ENCODE results near the gene CPXM1.
A peak's percentile ranks its signal among the peaks of the same experiment; 100 is the strongest.
"Not testable (repeated sequence)": the region's sequence is repeated elsewhere in the genome, so short reads cannot be mapped to it uniquely, and the experiment has no call there.

The CPXM1 gene

DNA sequence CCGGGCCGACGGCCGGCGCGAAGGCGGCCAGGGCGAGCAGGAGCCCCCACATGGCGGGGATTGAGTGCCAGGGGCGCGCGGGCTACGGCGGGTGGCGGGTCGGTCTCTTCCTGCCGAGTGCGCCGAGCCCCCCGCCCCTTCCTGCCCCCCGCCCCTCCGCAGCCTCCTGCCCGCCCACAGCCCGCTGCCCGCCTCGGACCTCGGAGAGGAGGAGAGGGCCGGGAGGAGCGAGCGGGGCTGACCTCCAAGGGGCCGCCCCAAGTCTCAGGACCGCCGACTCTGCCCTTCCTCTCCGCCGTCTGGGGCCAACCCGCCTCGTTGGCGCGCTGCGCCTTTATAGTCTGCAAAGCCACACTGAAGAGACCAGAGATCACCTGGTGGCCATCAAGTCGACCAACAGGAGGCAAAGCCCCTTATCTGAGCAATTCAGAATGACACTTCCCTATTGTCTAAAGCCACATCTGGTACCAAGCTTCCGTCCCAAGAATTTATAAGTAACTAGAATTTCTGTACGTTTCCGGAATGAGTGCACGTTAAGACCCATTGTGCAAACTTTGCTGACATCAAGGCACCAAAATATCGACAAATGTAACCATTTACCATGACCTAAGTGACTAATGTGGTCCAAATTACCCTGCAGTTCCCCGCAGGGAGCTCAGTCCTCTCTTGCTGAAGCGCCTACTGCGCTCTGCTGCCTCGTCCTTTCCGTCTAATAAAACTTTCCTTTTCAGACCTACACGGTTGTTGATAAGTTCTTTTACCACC lies at the start of gene CPXM1:
Gene CPXM1 (minus strand): TSS at position 107 of the 765 bp plus-strand sequence. CDS start 55 bp downstream, at position 52.
- DNase-seq (ENCODE audit: extremely low read depth in 1 of 2, low read depth in 1 of 2): no peak

DNA sequence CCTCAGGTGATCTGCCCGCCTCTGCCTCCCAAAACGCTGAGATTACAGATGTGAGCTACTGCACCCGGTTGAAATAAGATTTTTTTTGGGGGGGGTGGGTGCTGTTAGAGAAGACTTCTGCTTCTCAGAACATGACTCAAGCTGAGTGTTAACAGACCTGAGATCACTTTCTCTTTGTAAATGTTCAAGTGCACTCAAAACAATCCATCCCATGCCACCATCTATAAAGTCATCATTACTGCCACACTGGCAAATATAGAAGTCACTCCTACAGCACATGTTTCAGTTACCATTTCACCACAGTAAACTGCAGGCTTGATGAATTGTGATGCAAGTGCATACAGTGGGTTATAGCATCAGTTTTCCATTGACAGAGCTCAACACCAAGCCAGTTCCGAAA lies 49.1 kb upstream of the CPXM1 start:
- no peak for DNase-seq (ENCODE audit: extremely low read depth in 1 of 2, low read depth in 1 of 2)

DNA sequence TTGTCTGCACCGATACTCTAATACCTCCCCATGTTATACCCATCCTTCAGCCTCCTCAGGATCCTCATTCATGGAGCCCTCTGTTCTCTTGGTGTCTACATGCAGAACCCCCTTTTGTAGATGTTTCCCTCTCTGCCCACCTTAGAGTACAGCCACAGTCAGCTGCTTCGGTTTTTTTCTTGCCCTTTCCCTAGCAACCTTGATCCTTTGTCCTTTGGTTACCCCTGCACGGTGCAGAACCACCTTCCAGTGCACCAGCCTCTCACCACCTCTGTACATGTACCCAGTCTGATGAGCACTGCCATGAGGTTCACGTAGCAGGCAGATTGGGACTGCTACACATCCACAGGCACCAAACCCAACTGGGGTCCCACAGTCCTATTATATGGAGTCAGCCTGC lies 47.4 kb upstream of the CPXM1 start:
- no peak for DNase-seq (ENCODE audit: extremely low read depth in 1 of 2, low read depth in 1 of 2)

DNA sequence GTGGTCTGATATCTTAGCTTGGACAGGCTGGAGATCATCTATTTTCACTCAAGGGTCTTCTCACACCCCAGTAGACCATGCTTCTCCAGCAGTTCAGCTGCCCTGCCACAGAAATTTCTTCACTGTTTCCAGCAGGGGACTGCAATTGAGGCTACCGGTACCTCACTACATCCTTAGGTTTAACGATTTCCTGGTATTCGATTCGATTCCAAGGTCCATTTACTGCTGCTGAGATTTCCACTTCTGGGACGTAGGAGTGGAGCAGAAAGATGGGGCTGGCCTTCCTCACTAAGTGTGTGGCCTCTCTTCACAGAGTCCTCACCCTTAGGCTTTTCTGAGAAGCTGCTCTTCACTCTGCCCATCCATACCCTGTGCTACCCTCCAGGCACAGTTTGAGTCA lies 46.3 kb upstream of the CPXM1 start:
- DNase-seq (ENCODE audit: extremely low read depth in 1 of 2, low read depth in 1 of 2): no peak

DNA sequence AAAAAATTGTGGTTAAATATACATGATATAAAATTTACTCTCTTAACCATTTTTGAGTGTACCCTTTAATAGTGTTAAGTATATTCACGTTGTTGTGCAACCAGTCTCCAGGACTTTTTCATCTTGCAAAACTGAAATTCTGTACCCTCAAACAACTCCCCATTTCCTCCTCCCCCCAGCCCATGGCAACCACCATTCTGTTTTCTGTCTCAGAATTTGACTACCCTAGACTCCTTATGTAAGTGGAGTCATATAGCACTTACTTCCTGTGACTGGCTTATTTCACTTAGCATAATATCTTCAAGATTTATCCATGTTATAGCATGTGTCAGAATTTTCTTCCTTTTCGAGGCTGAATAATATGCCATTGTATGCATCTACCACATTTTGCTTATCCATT lies 45.2 kb upstream of the CPXM1 start:
- no peak for DNase-seq (ENCODE audit: extremely low read depth in 1 of 2, low read depth in 1 of 2)

DNA sequence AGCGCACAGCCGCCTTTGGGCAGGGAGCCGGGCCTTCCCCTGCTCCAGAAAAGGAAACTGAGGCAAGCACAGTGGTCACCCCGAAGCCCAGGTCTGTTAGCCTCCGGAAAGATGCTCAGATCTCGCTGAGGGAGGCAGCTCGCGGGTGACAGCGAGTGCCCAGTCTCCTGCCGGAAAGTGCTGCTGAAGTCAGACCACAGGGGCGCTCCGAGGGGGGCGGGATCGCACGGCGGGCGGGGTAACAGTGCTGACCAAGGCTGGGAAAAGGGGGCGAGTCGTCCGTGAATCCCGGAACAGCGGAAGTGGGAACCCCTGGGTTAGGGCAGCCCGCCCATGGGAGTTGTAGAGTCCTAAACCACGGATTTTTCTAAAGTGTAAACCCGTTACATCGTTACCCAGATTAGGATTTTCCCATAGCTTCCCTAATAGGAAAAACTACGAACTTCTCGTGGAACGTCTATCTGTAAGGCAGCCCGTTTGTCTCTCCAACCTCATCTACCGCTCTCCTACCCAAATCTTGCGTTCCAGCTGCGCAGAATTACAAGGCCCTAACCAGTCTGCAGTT lies 40.6 kb upstream of the CPXM1 start:
- DNase-seq (ENCODE audit: extremely low read depth in 1 of 2, low read depth in 1 of 2): no peak

DNA sequence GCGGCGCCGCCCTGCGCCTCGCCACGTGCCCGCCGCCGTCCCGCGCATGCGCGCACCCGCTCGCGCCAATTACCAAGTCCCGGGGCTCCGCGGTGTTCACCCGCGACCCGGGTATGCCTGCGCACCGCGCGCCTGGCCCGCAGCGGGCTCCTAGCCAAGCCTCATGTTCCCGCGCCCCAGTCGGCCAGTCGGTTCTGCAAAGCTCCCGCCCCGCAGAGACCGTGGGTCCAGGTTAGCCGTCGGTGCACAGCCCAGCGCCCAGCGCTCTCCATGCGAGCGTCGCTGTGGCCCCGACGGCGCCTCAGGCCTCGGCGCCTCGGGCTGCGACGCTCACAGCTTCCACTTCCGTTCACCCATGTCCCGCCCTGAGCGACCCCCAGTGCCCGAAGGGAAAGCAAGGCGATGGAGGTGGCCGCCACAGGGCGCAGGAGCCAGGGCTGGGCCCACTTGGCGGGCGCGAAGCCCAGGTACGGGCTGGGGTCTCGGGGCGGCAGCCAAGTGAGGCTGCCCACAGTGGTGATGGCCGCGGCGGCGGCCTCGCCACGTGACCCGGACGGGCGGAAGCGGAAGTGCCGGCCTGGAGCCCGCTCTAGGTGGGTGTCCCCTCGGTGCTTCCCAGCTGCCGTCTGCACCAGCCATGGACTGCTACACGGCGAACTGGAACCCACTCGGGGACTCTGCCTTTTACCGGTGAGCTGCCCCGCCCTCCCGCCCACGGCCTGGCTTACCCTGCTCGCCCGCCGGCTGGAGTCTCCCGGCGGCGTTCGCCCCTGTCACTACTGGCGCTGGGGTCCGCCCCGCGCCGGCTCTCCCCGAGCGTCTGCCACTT lies 39.9 kb upstream of the CPXM1 start, which contains the start of the genes PCED1A and VPS16:
Gene PCED1A (minus strand): TSS at position 518 of the 829 bp plus-strand sequence. CDS start 743 bp downstream, outside the sequence.
Gene VPS16 (plus strand): TSS at position 608 of the 829 bp plus-strand sequence. CDS start 30 bp downstream, at position 638.
- DNase-seq (ENCODE audit: extremely low read depth in 1 of 2, low read depth in 1 of 2): peak; percentile 56 to 84

DNA sequence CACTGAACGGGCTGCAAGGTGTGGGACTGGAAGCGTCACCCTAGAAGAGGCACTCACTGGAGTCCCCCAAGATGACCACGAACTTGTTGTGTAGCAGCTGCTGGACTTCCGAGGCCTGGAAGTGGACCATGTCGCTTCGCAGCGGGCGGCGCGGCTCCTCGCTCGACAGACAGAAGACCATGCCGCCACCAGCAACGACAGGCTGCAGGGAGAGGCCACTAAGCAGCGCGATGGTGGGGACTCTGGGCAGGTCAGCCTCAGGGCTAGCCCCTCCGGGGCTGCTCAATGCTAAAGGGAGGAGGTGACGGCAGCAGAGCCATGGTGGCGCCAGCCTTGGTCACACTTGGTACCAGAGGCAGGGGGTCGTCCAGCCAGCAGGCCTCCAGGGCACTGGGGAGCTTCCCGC lies 39.3 kb upstream of the CPXM1 start:
- no peak for DNase-seq (ENCODE audit: extremely low read depth in 1 of 2, low read depth in 1 of 2)

DNA sequence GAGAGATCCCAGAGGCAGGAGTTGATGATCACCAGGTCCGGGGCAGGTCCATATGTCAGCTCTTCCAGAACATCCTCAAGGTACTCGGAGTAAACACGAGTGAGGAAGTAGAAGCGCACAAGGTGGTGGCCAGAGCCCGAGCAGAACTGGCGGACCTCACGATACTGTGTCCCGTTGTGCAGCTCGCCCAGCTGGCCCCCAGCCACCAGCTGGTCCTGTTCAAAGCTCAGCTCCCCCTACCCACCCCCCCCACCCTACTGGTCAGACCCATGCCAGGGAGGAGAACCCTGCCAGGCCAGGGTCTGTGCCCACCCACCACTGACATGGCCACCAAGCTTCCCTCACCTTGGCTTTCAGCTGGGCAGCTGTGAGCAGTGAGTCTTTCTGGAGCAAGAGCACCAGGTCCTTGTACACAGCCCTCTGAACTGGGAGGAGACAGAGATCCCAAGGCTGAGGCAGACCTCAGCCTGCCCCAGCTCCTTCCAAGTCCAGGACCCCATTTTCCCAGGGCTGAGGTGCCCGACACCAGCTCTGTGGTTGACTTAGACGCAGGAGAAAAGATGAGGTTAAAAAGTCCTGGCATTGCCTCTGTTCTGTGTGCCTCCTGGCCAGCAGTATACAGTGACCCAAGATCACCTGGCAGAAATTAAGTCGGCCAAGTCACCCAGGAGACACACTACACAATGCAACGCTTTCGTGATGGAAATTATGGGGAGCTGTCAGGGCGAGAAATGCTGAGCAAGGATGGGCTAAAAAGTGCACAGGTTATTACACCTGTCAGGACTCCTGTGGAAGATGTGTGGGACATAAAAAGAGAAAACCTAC lies 38.6 kb upstream of the CPXM1 start:
- no peak for DNase-seq (ENCODE audit: extremely low read depth in 1 of 2, low read depth in 1 of 2)

DNA sequence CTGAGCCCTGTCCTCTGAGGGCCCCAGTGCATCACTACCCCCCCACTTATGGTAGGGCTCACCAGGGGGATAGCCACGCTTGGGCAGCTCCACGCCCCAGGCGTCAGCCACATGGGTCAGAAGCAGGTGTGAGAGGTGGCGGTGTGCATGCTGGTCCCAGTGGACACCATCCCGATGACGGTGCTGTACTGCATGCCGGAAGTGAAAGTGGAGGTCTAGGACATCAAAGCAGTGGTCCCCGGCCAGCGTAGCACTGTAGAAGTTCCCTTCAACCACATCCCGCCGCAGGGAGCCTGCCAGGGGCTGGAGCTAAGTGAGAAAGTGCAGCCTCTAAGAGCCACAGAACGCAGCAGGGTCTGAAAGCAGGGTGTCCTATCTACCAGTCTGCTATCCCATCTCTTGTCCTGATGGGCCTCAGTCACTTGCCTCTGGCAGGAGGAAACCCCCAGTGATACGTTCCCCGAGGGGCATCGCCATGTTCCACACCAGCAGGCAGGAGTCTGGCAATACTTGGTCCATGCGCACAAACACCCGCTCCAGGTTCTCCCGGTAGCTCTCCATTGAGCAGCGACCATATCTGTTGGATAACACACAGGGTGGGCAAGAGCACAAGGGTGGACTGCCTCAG lies 37.9 kb upstream of the CPXM1 start:
- no peak for DNase-seq (ENCODE audit: extremely low read depth in 1 of 2, low read depth in 1 of 2)

DNA sequence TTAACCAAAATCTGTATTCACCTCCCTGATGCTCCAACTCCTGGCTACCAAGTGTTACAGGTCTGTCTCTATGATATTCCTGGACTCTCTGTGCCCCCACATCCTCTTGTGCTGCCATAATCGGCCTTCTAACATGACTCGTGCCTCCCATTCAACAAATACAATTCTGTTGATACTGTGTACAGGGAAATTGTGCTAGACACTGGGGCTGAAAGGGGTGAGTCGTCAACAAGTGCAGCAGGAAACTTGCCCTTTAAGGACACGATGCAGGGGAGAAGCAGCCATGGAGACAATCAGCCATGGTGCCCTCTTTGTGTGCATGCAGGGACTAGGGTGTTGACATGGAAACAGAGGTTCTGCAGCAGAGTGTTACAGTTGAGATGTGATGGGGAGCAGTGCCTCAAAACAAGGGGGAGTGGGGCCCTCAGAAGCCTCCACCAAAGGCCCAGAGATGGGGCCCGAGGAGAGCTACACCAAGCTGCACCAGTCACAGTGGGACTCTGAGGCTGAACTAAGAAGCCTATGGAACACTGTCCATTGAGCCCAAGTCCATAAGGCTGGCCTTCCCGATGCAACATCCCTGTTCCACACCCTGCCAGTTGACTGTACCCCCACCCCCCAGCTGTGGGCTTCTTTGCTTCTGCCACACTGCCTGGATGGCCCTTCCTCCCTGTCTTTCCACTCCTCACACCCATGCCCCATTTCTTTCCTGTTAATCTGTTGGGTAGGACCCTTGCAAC lies 37.0 kb upstream of the CPXM1 start:
- no peak for DNase-seq (ENCODE audit: extremely low read depth in 1 of 2, low read depth in 1 of 2)

DNA sequence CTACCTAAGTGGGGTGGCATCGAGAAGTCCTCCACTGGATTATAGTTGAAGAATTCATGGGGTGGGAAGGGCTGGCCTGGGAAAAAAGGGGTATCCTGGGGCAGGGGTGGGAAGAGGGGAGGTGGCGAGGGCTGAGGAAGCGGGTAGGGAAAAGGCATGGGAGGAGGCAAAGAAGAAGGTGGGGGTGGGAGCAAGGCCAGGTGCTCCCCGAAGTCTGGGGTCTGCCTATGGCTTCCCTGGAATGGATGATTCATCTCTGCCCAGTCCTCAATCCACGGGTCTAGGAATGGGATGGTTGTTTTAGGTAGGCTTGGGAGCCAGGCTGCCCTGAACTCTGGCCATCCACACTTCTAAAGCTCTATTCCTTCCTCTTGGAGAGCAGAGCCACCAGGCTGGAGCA lies 35.6 kb upstream of the CPXM1 start:
- DNase-seq (ENCODE audit: extremely low read depth in 1 of 2, low read depth in 1 of 2): no peak

DNA sequence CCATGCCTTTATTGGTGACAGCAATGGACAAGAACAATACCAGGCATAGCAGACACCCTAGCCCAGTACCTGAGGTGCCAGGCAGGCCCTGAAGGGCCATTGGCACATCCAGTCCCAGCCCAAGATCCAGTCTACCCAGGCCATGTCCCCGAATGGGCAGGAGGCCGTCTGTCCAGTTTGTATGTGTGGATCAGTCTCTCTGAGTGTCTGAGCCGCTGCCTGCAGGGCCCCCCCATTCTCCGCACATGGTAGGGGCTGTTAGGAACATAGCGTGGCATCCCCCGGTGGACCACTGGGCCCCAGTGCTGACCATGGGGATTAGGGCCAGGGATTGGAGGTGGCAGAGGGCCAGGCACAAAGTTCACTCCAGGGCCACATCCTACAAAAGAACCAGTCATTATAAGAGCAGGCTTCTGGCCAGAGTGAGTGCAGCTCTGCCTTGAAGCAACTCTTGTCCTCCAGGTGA lies 34.9 kb upstream of the CPXM1 start:
- DNase-seq (ENCODE audit: extremely low read depth in 1 of 2, low read depth in 1 of 2): no peak

DNA sequence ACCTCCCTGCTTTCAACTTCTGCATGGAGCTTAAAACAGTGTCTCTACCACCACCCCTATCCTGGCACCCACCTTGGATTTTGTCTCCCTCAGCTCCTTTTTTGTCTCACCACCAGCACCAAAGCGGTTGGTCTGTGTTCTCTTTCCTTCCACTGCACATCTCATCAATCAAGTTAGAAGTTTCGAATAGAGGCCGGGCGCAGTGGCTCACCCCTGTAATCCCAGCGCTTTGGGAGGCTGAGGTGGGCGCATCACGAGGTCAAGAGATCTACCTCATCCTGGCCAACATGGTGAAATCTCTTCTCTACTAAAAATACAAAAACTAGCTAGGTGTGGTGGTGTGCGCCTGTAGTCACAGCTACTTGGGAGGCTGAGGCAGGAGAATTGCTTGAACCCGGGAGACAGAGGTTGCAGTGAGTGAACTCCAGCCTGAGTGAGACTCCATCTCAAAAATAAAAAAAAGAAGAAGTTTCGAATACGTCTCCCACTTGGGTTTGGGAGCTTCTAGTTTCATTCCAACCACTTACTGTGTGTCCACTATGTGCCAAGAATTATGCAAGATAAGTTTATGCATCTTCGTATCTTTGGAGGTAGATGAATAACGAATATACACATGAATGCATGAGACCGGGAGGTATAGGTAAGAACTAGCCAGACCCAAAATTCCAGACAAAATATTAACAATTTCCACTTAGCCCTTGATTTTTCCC lies 34.1 kb upstream of the CPXM1 start:
- DNase-seq (ENCODE audit: extremely low read depth in 1 of 2, low read depth in 1 of 2): no peak

DNA sequence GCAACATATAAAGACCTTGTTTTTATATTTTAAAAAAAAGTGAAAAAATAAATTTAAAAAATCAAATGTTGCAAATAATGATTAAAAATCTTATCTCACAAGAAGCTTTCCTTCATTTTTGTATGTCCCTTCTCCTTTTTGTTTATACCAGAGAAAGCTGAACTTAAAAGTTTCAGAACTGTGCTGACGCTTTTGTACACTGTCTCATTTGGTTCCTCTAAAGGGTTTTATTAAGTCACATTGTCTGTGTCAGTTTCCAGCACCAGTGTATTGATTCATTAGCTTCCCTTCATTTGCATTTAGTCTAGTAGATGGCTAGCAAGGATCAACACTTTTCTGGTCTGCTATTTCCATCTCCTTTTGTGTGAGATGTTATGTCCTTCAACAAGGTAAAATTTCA lies 33.3 kb upstream of the CPXM1 start:
- DNase-seq (ENCODE audit: extremely low read depth in 1 of 2, low read depth in 1 of 2): no peak

DNA sequence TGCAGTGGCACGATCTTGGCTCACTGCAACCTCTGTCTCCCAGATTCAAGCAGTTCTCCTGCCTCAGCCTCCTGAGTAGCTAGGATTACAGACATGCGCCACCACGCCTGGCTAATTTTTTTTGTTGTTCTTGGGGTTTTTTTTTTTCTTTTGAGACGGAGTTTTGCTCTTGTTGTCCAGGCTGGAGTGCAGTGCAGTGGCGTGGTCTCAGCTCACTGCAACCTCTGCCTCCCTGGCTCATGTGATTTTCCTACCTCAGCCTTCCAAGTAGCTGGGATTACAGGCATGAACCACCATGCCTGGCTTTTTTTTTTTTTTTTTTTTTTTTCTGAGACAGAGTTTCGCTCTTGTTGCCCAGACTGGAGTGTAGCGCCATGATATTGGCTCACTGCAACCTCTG lies 30.8 kb upstream of the CPXM1 start:
- DNase-seq (ENCODE audit: extremely low read depth in 1 of 2, low read depth in 1 of 2): not testable (repeated sequence)

DNA sequence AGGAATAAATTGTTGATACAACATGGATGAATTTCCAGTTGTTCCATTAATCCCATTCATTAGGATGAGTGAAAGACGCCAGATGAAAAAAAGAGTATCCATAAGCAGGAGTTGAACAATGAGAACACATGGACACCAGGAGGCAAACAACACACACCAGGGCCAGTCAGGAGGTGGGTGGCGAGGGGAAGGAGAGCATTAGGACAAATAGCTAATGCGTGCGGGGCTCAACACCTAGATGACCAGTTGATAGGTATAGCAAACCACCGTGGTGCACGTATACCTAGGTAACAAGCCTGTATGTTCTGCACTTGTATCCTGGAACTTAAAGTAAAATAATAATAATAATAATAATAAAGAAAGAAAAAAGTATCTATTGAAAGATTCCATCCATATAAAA lies 28.9 kb upstream of the CPXM1 start:
- DNase-seq (ENCODE audit: extremely low read depth in 1 of 2, low read depth in 1 of 2): no peak

DNA sequence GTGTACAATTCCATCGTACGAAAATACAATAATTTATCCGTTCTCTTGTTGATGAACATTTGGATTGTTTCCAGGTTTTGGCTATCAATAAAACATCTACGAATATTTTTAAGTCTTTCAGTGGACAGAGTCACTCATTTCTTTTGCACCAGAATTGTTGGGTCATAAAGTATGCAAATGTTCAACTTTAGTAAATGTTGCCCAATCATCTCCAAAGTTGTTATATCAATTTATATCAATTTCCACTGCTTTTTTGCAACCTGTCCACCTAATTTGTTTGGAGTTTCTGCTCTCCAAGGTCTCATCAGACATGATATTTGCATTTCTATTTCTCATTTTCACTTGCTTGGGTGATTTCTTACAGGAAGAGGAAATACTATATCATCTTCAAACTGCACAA lies 26.2 kb upstream of the CPXM1 start:
- no peak for DNase-seq (ENCODE audit: extremely low read depth in 1 of 2, low read depth in 1 of 2)

DNA sequence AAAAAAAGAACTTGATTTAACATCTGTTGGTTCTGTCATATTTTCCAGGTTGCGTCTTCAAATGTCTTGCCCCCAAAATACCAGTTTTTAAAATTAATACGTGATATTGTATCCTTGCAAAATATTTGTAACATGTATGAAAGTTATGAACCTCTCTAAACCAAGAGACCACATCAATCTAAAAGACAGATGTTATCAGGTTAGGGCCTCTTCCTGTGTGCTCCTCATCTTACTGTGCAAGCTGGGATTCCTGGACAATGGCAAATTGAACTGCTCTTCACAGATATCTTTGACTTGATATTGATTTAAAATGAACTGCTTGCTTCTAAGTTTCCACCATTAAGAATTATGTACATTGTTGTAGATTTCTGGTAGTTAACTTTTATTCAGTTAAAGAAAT lies 25.3 kb upstream of the CPXM1 start:
- DNase-seq (ENCODE audit: extremely low read depth in 1 of 2, low read depth in 1 of 2): no peak

Measured in activated CD8-positive, alpha-beta memory T cell treated with anti-CD3 and anti-CD28 coated beads for 1 hour (primary cell).